Epithelial cell of esophagus (primary cell): Measurements from ENCODE around the gene CORO2B.

Source experiments
- DNase-seq: peaks from one replicate; pipeline ENCODE4 v3.0.0; 2010; ENCODE audit warnings: low read depth
- H3K4me3 ChIP-seq: 2 replicates; pipeline ENCODE4 v1.5.1; 2011; ENCODE audit warnings: mild to moderate bottlenecking, low read length, control low read depth
- TF ChIP-seq, protein P1 (sequence below): IDR thresholded peaks from 2 replicates; pipeline ENCODE4 v1.5.1; 2011; ENCODE audit warnings: low read depth, mild to moderate bottlenecking, low read length, control low read depth, inconsistent platforms; ENCODE audit not compliant: insufficient read depth; ENCODE audit errors: missing control alignments

Gene CORO2B

DNA sequence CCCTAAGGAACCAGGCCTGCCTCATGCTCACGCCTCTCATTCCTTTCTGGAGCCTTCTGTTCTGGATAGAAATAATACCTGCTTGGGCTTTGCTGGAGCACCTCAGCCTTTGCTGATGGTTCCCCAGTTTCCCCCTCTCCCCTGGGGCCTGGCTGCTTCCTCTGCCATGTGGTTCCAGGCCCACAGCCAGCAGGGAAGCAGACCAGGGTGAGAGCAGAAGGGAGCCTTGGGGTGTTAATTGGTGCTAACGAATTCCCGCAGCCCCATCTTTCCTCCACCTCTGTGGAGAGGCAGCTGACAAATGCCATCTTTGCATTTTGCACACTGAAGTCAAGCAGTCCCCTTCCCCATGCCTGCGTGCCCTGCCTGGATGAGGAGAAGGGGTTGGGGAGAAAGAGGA lies 13.1 kb upstream of the CORO2B start:
- no peak for DNase-seq
- TF ChIP-seq, protein P1, sequence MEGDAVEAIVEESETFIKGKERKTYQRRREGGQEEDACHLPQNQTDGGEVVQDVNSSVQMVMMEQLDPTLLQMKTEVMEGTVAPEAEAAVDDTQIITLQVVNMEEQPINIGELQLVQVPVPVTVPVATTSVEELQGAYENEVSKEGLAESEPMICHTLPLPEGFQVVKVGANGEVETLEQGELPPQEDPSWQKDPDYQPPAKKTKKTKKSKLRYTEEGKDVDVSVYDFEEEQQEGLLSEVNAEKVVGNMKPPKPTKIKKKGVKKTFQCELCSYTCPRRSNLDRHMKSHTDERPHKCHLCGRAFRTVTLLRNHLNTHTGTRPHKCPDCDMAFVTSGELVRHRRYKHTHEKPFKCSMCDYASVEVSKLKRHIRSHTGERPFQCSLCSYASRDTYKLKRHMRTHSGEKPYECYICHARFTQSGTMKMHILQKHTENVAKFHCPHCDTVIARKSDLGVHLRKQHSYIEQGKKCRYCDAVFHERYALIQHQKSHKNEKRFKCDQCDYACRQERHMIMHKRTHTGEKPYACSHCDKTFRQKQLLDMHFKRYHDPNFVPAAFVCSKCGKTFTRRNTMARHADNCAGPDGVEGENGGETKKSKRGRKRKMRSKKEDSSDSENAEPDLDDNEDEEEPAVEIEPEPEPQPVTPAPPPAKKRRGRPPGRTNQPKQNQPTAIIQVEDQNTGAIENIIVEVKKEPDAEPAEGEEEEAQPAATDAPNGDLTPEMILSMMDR: no peak
- H3K4me3 ChIP-seq: no peak overlapping the region

DNA sequence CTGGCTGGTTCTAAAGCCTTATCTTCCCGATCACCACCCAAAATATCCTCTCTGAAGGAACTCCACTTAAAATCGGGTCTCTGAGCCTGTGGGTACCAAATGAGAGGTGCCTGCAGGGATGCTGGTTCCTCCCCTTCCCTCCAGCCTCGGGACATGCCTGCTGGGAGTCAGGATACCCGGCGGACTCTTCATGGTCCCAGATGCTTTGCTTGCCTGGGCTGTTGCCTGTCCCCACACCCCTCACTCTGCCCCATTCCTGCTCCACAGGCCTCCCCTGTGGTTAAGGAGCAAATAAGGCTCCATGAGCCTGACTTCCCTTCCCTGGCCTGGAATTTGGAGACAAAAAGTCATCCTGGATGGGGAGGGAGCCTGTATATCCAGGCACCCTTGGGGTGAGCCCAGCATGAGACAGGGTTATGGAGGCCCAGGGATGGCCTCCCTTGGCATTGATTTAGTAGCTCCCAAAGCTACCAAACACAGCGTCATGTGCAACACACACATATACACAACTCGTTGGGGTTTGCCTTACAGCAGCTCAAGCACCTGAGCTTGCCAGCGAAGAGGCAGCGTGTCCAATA lies 12.3 kb upstream of the CORO2B start:
- TF ChIP-seq, protein P1: no peak
- H3K4me3 ChIP-seq: no peak overlapping the region
- no peak for DNase-seq

GRCh38 chr15:68567345-68567744 lies 11.4 kb upstream of the CORO2B start:
- DNase-seq: no peak
- TF ChIP-seq, protein P1: no peak
- no peak overlapping the region for H3K4me3 ChIP-seq

DNA sequence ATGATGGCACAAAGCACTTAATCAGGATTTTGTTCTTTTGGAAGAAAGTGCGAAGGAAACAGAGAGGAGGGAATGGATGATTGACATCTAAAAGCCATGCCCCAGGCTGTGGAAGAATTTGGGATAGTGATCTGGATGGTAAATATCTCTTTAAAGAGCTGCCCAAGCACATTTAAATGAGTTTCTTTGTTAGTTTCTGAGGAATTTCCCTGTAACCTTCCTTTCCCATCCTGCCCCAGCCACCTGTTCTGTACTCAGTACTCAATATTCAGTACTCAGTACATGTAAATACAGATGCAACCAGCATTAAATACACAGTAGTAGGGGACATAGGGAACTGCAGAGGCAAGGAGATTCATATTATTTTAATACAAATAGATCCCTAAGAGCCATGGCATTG lies 7.8 kb upstream of the CORO2B start:
- TF ChIP-seq, protein P1: no peak
- no peak overlapping the region for H3K4me3 ChIP-seq
- no peak for DNase-seq

GRCh38 chr15:68571582-68571981 lies 7.2 kb upstream of the CORO2B start:
- DNase-seq: no peak
- TF ChIP-seq, protein P1: no peak

GRCh38 chr15:68572309-68572708 lies 6.5 kb upstream of the CORO2B start:
- no peak for DNase-seq
- H3K4me3 ChIP-seq: no peak overlapping the region
- TF ChIP-seq, protein P1: no peak

More at GRCh38 chr15:68571582-68571981, 7.2 kb upstream of the CORO2B start:
- H3K4me3 ChIP-seq: no peak overlapping the region

DNA sequence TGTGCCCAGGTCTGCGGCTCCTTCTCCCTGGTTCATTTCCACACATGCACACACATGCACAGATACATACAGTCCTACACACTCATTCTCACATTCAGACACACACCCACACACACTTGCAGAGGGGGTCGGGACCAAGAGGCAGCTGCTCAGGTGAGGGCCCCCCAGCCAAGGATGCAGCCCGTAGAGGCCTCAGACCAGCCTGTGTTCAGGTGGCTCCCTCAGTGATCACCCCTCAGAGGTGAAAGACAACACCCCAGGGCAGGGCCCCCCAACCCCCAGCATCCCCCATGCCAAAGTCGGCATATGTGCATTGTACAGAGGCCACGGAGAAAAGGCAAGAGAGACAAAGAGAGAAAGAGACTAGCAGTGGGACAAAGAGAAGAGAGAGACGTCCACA lies 5.9 kb upstream of the CORO2B start:
- no peak for DNase-seq
- TF ChIP-seq, protein P1: no peak
- no peak overlapping the region for H3K4me3 ChIP-seq
